HEK293 (cell line): Measurements from ENCODE around the gene C1orf167.

ENCODE experiments used
- HOXA7 ChIP-seq: sonication (generic); formaldehyde crosslinking; IDR thresholded peaks from 2 replicates; pipeline ENCODE4 v1.8.1; 2022; ENCODE audit warnings: missing genetic modification reagents, borderline replicate concordance
- IKZF3 ChIP-seq: fragments of 450-650 bp; IDR thresholded peaks from 2 replicates; pipeline ENCODE4 v1.5.0; 2018; ENCODE audit warnings: missing biosample characterization, mild to moderate bottlenecking, missing genetic modification characterization, moderate library complexity
- SCRT1 ChIP-seq: fragments of 450-650 bp; formaldehyde crosslinking; IDR thresholded peaks from 2 replicates; pipeline ENCODE4 v1.5.1; 2016; ENCODE audit warnings: missing biosample characterization, missing genetic modification characterization, borderline replicate concordance
- SP7 ChIP-seq: fragments of 450-650 bp; formaldehyde crosslinking; IDR thresholded peaks from 2 replicates; pipeline ENCODE4 v1.5.1; 2016; ENCODE audit warnings: missing biosample characterization, missing genetic modification characterization
- WT1 ChIP-seq: fragments of 450-650 bp; formaldehyde crosslinking; IDR thresholded peaks from 2 replicates; pipeline ENCODE4 v1.5.1; 2016; ENCODE audit warnings: missing biosample characterization, missing genetic modification characterization
- ZBTB8A ChIP-seq: fragments of 450-650 bp; formaldehyde crosslinking; IDR thresholded peaks from 2 replicates; pipeline ENCODE4 v1.5.1; 2016; ENCODE audit warnings: missing biosample characterization, missing genetic modification characterization
- ZFHX2 ChIP-seq: fragments of 450-650 bp; formaldehyde crosslinking; conservative IDR thresholded peaks from 2 replicates; pipeline ENCODE4 v1.5.1; 2016; ENCODE audit warnings: missing biosample characterization, missing genetic modification characterization
- ZNF10 ChIP-seq: fragments of 450-650 bp; formaldehyde crosslinking; IDR thresholded peaks from 2 replicates; pipeline ENCODE4 v1.5.1; 2017; ENCODE audit warnings: missing biosample characterization, missing genetic modification characterization
- ZNF132 ChIP-seq: fragments of 450-650 bp; formaldehyde crosslinking; IDR thresholded peaks from 2 replicates; pipeline ENCODE4 v1.5.1; 2017; ENCODE audit warnings: missing biosample characterization, missing genetic modification characterization, borderline replicate concordance
- ZNF221 ChIP-seq: fragments of 450-650 bp; formaldehyde crosslinking; IDR thresholded peaks from 2 replicates; pipeline ENCODE4 v1.5.1; 2017; ENCODE audit warnings: missing biosample characterization, missing genetic modification characterization, borderline replicate concordance
- ZNF366 ChIP-seq: fragments of 450-650 bp; formaldehyde crosslinking; conservative IDR thresholded peaks from 2 replicates; pipeline ENCODE4 v1.5.1; 2016; ENCODE audit warnings: missing biosample characterization, missing genetic modification characterization
- ZNF37A ChIP-seq: fragments of 450-650 bp; IDR thresholded peaks from 2 replicates; pipeline ENCODE4 v1.5.1; 2018; ENCODE audit warnings: missing biosample characterization, missing genetic modification characterization
- ZNF394 ChIP-seq: fragments of 450-650 bp; formaldehyde crosslinking; IDR thresholded peaks from 2 replicates; pipeline ENCODE4 v1.5.1; 2016; ENCODE audit warnings: missing biosample characterization, missing genetic modification characterization, mild to moderate bottlenecking, moderate library complexity, borderline replicate concordance
- ZNF433 ChIP-seq: fragments of 450-650 bp; formaldehyde crosslinking; IDR thresholded peaks from 2 replicates; pipeline ENCODE4 v1.5.1; 2016; ENCODE audit warnings: missing biosample characterization, missing genetic modification characterization, low read depth
- ZNF521 ChIP-seq: fragments of 450-650 bp; formaldehyde crosslinking; IDR thresholded peaks from 2 replicates; pipeline ENCODE4 v1.5.1; 2017; ENCODE audit warnings: missing biosample characterization, mild to moderate bottlenecking, missing genetic modification characterization
- ZNF544 ChIP-seq: fragments of 450-650 bp; formaldehyde crosslinking; IDR thresholded peaks from 2 replicates; pipeline ENCODE4 v1.5.0; 2017; ENCODE audit warnings: missing biosample characterization, missing genetic modification characterization
- ZNF548 ChIP-seq: fragments of 450-650 bp; formaldehyde crosslinking; IDR thresholded peaks from 2 replicates; pipeline ENCODE4 v1.5.1; 2016; ENCODE audit warnings: missing biosample characterization, missing genetic modification characterization
- ZNF621 ChIP-seq: fragments of 450-650 bp; formaldehyde crosslinking; IDR thresholded peaks from 2 replicates; pipeline ENCODE4 v1.5.1; 2017; ENCODE audit warnings: missing biosample characterization, missing genetic modification characterization
- ZNF629 ChIP-seq: fragments of 450-650 bp; formaldehyde crosslinking; IDR thresholded peaks from 2 replicates; pipeline ENCODE4 v1.5.1; 2017; ENCODE audit warnings: missing biosample characterization, missing genetic modification characterization
- ZNF639 ChIP-seq: fragments of 450-650 bp; formaldehyde crosslinking; IDR thresholded peaks from 2 replicates; pipeline ENCODE4 v1.5.1; 2016; ENCODE audit warnings: missing biosample characterization, missing genetic modification characterization
- ZNF701 ChIP-seq: fragments of 450-650 bp; formaldehyde crosslinking; IDR thresholded peaks from 2 replicates; pipeline ENCODE4 v1.5.1; 2016; ENCODE audit warnings: missing biosample characterization, missing genetic modification characterization
- ZNF704 ChIP-seq: fragments of 450-650 bp; formaldehyde crosslinking; IDR thresholded peaks from 2 replicates; pipeline ENCODE4 v1.5.1; 2016; ENCODE audit warnings: missing biosample characterization, missing genetic modification characterization
- ZSCAN18 ChIP-seq: fragments of 450-650 bp; formaldehyde crosslinking; IDR thresholded peaks from 2 replicates; pipeline ENCODE4 v1.5.1; 2016; ENCODE audit warnings: missing biosample characterization, missing genetic modification characterization
- TF ChIP-seq, protein P1 (sequence below): fragments of 450-650 bp; formaldehyde crosslinking; IDR thresholded peaks from 2 replicates; pipeline ENCODE4 v1.5.1; 2016; ENCODE audit warnings: missing biosample characterization, missing genetic modification characterization
- TF ChIP-seq, protein P2 (sequence below): fragments of 450-650 bp; formaldehyde crosslinking; IDR thresholded peaks from 2 replicates; pipeline ENCODE4; 2016; ENCODE audit warnings: missing biosample characterization, missing genetic modification characterization
- TF ChIP-seq, protein P3 (sequence below): fragments of 450-650 bp; formaldehyde crosslinking; IDR thresholded peaks from 2 replicates; pipeline ENCODE4 v1.5.1; 2017; ENCODE audit warnings: missing biosample characterization, missing genetic modification characterization
- TF ChIP-seq, protein P4 (sequence below): fragments of 450-650 bp; formaldehyde crosslinking; IDR thresholded peaks from 2 replicates; pipeline ENCODE4 v1.5.1; 2016; ENCODE audit warnings: missing biosample characterization, missing genetic modification characterization

C1orf167 gene

GRCh38 chr1:11805422-11806306, 43.7 kb downstream of the C1orf167 start, which contains the start of the genes CLCN6 and MTHFR (continued):
- TF ChIP-seq ZFHX2 (tag by site-specific recombination) (peak; percentile 83), ZNF366 (tag by site-specific recombination) (no peak), SP7 (tag by site-specific recombination) (peak; percentile 76), HOXA7 (CRISPR knock-in tag) (no peak), ZNF704 (tag by site-specific recombination) (no peak), ZNF132 (no peak), ZNF621 (tag by site-specific recombination) (no peak), ZNF548 (tag by site-specific recombination) (no peak), ZNF544 (no peak), ZNF37A (tag by site-specific recombination) (no peak), WT1 (peak; percentile 60), ZNF521 (no peak), ZNF629 (tag by site-specific recombination) (peak; percentile 94), SCRT1 (tag by site-specific recombination) (peak; percentile 95), ZNF639 (tag by site-specific recombination) (no peak), IKZF3 (tag by site-specific recombination) (no peak), ZBTB8A (tag by site-specific recombination) (no peak), ZNF221 (tag by site-specific recombination) (no peak), ZNF10 (tag by site-specific recombination) (0 out of 2 replicates have a peak, but pooled peaks have one; percentile 11), ZSCAN18 (tag by site-specific recombination) (no peak), ZNF701 (tag by site-specific recombination) (no peak), ZNF394 (tag by site-specific recombination) (no peak; the same call in 1 of the 2 replicates), ZNF433 (tag by site-specific recombination) (no peak)
- TF ChIP-seq, protein P1, sequence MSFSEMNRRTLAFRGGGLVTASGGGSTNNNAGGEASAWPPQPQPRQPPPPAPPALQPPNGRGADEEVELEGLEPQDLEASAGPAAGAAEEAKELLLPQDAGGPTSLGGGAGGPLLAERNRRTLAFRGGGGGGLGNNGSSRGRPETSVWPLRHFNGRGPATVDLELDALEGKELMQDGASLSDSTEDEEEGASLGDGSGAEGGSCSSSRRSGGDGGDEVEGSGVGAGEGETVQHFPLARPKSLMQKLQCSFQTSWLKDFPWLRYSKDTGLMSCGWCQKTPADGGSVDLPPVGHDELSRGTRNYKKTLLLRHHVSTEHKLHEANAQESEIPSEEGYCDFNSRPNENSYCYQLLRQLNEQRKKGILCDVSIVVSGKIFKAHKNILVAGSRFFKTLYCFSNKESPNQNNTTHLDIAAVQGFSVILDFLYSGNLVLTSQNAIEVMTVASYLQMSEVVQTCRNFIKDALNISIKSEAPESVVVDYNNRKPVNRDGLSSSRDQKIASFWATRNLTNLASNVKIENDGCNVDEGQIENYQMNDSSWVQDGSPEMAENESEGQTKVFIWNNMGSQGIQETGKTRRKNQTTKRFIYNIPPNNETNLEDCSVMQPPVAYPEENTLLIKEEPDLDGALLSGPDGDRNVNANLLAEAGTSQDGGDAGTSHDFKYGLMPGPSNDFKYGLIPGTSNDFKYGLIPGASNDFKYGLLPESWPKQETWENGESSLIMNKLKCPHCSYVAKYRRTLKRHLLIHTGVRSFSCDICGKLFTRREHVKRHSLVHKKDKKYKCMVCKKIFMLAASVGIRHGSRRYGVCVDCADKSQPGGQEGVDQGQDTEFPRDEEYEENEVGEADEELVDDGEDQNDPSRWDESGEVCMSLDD (tag by site-specific recombination), result peak; percentile 68
- TF ChIP-seq, protein P2, sequence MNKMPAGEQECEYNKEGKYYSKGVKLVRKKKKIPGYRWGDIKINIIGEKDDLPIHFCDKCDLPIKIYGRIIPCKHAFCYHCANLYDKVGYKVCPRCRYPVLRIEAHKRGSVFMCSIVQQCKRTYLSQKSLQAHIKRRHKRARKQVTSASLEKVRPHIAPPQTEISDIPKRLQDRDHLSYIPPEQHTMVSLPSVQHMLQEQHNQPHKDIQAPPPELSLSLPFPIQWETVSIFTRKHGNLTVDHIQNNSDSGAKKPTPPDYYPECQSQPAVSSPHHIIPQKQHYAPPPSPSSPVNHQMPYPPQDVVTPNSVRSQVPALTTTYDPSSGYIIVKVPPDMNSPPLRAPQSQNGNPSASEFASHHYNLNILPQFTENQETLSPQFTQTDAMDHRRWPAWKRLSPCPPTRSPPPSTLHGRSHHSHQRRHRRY (tag by site-specific recombination), result no peak
- TF ChIP-seq, protein P3, sequence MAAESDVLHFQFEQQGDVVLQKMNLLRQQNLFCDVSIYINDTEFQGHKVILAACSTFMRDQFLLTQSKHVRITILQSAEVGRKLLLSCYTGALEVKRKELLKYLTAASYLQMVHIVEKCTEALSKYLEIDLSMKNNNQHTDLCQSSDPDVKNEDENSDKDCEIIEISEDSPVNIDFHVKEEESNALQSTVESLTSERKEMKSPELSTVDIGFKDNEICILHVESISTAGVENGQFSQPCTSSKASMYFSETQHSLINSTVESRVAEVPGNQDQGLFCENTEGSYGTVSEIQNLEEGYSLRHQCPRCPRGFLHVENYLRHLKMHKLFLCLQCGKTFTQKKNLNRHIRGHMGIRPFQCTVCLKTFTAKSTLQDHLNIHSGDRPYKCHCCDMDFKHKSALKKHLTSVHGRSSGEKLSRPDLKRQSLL (tag by site-specific recombination), result peak; percentile 88
- TF ChIP-seq, protein P4, sequence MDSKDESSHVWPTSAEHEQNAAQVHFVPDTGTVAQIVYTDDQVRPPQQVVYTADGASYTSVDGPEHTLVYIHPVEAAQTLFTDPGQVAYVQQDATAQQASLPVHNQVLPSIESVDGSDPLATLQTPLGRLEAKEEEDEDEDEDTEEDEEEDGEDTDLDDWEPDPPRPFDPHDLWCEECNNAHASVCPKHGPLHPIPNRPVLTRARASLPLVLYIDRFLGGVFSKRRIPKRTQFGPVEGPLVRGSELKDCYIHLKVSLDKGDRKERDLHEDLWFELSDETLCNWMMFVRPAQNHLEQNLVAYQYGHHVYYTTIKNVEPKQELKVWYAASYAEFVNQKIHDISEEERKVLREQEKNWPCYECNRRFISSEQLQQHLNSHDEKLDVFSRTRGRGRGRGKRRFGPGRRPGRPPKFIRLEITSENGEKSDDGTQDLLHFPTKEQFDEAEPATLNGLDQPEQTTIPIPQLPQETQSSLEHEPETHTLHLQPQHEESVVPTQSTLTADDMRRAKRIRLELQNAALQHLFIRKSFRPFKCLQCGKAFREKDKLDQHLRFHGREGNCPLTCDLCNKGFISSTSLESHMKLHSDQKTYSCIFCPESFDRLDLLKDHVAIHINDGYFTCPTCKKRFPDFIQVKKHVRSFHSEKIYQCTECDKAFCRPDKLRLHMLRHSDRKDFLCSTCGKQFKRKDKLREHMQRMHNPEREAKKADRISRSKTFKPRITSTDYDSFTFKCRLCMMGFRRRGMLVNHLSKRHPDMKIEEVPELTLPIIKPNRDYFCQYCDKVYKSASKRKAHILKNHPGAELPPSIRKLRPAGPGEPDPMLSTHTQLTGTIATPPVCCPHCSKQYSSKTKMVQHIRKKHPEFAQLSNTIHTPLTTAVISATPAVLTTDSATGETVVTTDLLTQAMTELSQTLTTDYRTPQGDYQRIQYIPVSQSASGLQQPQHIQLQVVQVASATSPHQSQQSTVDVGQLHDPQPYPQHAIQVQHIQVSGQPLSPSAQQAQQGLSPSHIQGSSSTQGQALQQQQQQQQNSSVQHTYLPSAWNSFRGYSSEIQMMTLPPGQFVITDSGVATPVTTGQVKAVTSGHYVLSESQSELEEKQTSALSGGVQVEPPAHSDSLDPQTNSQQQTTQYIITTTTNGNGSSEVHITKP (tag by site-specific recombination), result peak; percentile 96
